Placental pericyte (primary cell): Measurements from ENCODE around the gene SOD1. TPM values are rescaled to one million over a fixed set of nuclear protein-coding genes. Genes with fewer than 3 reads are reported as not detected.

ENCODE experiments used
- small RNA-seq: library from RNA; depleted of rRNA; stranded (forward); fragments of <200 nt; gene quantifications from one replicate; pipeline ENCODE3, GENCODE V24; 2012; ENCODE audit warnings: low replicate concordance
- total RNA-seq: library from RNA; depleted of rRNA; stranded (reverse); fragments of >200 nt; gene quantifications from 2 replicates; pipeline ENCODE4 v1.2.3, GENCODE V29; 2012

The SOD1 gene
- total RNA-seq, result 107 and 147 TPM in 2 replicates

DNA sequence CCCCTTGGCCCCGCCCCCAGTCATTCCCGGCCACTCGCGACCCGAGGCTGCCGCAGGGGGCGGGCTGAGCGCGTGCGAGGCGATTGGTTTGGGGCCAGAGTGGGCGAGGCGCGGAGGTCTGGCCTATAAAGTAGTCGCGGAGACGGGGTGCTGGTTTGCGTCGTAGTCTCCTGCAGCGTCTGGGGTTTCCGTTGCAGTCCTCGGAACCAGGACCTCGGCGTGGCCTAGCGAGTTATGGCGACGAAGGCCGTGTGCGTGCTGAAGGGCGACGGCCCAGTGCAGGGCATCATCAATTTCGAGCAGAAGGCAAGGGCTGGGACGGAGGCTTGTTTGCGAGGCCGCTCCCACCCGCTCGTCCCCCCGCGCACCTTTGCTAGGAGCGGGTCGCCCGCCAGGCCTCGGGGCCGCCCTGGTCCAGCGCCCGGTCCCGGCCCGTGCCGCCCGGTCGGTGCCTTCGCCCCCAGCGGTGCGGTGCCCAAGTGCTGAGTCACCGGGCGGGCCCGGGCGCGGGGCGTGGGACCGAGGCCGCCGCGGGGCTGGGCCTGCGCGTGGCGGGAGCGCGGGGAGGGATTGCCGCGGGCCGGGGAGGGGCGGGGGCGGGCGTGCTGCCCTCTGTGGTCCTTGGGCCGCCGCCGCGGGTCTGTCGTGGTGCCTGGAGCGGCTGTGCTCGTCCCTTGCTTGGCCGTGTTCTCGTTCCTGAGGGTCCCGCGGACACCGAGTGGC is at the start of gene SOD1:
SOD1 (plus strand) TSS at position 158 of the 723 bp plus-strand sequence; CDS start at position 235, 77 bp downstream.

Small RNAs within 50 kb of the gene (small RNA-seq; reads per million reads assigned to genes)
- 0.16 reads per million for gene RF01241

Other genes starting within 250 kb of the SOD1 start
- gene SCAF4, start 72.4 kb downstream of the SOD1 start, total RNA-seq, result 10.3 and 10.6 TPM in 2 replicates
- 0.43 TPM in 1 of 2 replicates, not detected in the other for gene HUNK, start 213.3 kb downstream of the SOD1 start, total RNA-seq